ENCODE measurements around the gene CDK6. TPM values are rescaled to one million over a fixed set of nuclear protein-coding genes. Genes with fewer than 3 reads are reported as not detected.

Gene CDK6
- total RNA-seq, 4 donors from 2014 or later = 18.9 to 30.3 (median 24.2) TPM

GRCh38 chr7:92720604-92721350, 115.6 kb downstream of the CDK6 start:
- no peak for TF ChIP-seq CTCF (IDR thresholded peaks at IDR 0.05)
- ATAC-seq (ENCODE audit: low FRiP score) = no peak

GRCh38 chr7:92717993-92718716, 118.2 kb downstream of the CDK6 start:
- DNase-seq (ENCODE audit: low spot score) = no peak
- ATAC-seq (ENCODE audit: low FRiP score) = peak; percentile 37
- TF ChIP-seq CTCF (IDR thresholded peaks at IDR 0.05) = no peak

More at GRCh38 chr7:92720604-92721350, 115.6 kb downstream of the CDK6 start:
- no peak for DNase-seq (ENCODE audit: low spot score)

- ATAC-seq (ENCODE audit: low FRiP score) (no peak), DNase-seq (ENCODE audit: low spot score) (no peak)
- TF ChIP-seq CTCF (IDR thresholded peaks at IDR 0.05) = no peak
Observed at GRCh38 chr7:92717623-92717992, 118.8 kb downstream of the CDK6 start.

DNA sequence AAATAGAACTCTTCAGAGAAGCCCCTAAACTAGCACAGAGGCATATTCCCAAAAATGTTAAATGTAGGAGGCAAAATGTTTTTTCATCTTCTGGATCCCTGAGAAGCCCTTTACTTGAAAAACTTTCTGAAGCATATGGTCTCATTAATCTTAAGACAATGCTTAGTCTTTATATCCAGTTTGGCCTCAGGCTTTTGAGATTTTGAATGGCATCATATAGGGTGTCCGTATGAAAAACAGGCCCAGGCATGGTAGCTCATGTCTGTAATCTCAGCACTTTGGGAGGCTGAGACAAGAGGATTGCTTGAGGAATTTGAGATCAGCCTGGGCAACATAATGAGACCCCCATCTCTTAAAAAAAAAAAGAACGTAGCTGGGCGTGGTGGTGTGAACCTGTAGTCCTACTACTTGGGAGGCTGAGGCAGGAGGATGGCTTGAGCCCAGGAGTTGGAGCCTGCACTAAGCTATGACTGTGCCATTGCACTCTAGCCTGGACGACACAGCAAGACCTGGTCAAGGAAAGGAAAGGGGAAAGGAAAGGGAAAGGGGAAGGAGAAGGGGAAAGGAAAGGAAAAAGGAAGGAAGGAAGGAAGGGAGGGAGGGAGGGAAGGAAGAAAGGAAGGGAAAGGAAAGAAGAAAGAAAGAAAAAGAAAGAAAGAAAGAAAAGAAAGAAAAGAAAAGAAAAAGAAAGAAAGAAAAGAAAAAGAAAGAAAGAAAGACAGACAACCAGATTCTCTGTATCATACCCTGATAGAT, 119.4 kb downstream of the CDK6 start:
- TF ChIP-seq CTCF (IDR thresholded peaks at IDR 0.05) = no peak
- DNase-seq (ENCODE audit: low spot score) = no peak
- ATAC-seq (ENCODE audit: low FRiP score) = no peak

DNA sequence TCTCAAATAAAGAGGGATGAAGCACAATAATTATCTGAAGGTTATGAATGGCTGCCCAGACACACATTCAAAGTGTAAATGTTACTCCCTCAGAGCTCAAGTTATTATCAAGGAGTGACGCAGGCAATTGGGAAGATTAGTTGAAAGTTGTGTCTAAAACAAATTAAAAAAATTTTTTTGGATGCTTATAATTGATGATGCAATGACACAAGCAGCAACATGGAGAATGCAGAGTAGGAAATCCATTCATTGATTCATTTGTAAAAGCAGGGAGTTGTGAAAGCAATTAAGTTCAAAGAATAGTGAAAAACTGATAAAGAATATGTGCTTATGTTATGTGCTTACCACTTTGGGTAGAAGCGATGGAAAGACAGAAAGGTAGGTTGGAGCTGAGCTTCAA, 120.4 kb downstream of the CDK6 start:
- DNase-seq (ENCODE audit: low spot score) = no peak
- TF ChIP-seq CTCF (IDR thresholded peaks at IDR 0.05) = no peak
- no peak for ATAC-seq (ENCODE audit: low FRiP score)

DNA sequence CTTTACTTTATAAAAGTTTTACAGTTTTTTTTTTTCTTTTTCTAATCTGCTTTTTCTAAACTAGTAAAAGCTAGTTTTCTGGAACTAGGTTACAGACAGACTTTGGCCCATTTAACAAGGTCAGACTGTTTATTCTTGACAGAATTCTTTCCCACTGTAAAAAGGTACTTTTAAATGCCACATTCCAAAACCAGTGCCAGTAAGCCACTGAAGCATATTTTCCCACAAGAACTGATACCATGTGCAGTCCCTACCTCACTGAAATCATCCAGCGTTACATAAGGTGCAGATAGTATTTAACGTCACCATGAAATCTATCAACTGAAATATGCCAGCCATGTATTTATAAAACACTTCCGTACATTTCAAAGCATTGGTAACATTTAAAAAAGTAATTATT, 121.6 kb downstream of the CDK6 start:
- no peak for TF ChIP-seq CTCF (IDR thresholded peaks at IDR 0.05)
- no peak for DNase-seq (ENCODE audit: low spot score)
- no peak for ATAC-seq (ENCODE audit: low FRiP score)
